GM10266 (cell line): ENCODE measurements around the gene CNPY1.

Experiments used
- DNase-seq: peaks from one replicate; pipeline ENCODE4 v3.0.0; 2012; ENCODE audit errors: extremely low spot score
- TF ChIP-seq, protein P1 (sequence below): IDR thresholded peaks from 2 replicates; pipeline ENCODE4 v1.5.1; 2012; ENCODE audit warnings: mild to moderate bottlenecking, low read depth; ENCODE audit not compliant: control insufficient read depth, insufficient read depth; ENCODE audit errors: missing control alignments

Gene CNPY1

DNA sequence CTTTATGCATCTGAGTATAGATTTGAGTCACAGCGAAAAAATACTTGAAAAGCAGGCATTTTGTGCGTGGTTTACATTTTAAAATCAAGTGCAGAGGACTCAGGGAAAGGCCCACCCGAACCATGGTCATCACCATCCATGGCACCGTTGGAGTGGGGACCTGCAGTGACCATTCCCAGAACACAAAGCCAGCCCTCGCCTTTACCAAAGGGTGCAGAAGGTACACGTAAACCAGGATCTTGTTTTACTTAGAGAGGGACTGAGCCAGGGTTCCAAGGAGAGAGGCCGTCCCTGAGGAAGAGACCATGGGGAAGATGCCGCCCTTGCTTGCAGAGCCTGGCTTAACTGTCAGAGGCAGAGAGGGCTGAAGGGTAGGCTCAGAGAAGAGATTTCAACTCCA is 12.0 kb upstream of the CNPY1 start:
- DNase-seq: no peak
- TF ChIP-seq, protein P1, sequence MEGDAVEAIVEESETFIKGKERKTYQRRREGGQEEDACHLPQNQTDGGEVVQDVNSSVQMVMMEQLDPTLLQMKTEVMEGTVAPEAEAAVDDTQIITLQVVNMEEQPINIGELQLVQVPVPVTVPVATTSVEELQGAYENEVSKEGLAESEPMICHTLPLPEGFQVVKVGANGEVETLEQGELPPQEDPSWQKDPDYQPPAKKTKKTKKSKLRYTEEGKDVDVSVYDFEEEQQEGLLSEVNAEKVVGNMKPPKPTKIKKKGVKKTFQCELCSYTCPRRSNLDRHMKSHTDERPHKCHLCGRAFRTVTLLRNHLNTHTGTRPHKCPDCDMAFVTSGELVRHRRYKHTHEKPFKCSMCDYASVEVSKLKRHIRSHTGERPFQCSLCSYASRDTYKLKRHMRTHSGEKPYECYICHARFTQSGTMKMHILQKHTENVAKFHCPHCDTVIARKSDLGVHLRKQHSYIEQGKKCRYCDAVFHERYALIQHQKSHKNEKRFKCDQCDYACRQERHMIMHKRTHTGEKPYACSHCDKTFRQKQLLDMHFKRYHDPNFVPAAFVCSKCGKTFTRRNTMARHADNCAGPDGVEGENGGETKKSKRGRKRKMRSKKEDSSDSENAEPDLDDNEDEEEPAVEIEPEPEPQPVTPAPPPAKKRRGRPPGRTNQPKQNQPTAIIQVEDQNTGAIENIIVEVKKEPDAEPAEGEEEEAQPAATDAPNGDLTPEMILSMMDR: no peak

DNA sequence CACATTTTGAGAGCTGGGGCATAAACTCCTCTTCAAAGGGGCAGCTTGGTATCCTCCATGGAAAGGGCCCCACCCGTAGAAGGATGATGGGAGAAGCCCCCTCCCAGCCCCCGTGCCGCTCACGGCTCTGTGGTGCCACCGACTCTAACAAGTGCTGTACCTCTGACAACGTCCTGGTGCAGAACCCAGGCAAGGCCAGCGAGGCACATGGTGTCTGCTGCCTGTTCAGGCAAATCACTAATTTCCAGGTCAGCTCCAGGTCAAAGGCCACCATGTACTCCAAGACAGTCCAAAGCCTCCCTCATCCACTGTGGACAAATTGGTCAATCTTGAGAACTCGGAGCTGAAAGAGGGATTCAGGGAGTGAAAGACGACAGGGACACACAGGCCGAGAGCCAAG is 11.4 kb upstream of the CNPY1 start:
- TF ChIP-seq, protein P1: no peak
- DNase-seq: no peak

DNA sequence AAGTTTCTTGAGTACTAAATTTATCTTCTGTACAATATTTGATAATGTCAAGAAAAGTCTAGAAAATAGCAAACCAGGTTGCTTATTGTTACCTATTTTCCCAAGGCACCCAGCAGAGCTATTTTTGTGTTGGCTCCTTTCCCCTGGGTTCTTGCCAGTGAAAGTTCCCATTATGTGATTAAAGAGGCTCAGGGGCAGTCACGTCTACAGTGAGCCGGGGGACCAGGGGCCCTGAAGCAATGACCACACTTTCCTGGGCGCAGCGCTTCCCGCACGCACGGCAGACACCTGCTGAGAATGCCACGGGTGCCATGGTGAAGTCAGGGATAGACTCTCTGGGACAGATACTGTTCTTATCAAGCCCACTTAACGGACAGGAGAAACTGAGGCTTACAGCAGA is 10.4 kb upstream of the CNPY1 start:
- no peak for DNase-seq
- TF ChIP-seq, protein P1: no peak

DNA sequence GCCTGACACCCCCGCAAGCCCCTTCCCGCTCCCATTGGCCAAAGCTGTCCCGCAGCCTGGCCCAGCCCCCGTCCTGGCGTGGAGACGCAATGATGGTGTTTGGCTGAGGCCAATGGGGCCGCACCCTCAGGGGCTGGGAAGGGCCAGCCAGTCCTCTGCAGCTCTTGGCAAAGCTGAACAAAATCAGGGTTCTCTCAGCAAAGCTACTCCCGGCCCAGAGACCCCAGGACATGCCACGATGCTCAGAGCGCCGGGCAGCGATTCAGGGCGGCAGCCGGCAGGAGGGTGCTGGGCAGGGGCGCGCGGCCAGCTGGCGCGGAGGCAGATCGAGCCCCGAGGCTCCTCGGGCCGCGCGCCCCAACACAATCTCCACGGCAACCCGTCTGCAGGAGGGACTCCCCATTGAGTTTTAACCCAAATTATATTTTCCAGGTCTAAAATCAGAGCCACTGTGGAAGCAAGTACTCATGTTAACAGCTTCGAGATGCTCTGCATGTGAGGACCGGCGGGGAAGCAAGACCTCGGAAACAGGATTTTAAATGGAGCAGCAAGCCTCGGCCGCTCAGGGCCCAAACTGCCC is 8.8 kb upstream of the CNPY1 start:
- TF ChIP-seq, protein P1: no peak
- no peak for DNase-seq

DNA sequence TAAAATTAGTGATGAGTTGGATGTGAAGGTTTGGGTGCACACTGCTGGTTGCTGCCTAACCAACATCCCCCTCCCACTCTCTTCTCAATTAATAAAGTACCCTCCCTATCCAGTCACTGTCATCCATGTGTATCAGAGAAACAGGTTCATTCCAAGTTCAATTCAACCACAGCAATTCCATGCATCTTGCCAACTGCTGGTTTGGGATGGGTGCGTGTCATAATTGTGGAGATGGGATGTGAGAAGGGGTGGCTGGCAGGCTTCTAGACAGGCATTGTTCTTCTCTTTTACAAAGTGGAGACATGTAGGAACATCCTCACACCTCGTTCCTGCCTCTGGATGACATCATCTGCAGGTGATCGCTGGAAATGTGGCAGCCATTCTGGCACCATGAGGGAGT is 7.5 kb upstream of the CNPY1 start:
- DNase-seq: no peak
- TF ChIP-seq, protein P1: no peak

DNA sequence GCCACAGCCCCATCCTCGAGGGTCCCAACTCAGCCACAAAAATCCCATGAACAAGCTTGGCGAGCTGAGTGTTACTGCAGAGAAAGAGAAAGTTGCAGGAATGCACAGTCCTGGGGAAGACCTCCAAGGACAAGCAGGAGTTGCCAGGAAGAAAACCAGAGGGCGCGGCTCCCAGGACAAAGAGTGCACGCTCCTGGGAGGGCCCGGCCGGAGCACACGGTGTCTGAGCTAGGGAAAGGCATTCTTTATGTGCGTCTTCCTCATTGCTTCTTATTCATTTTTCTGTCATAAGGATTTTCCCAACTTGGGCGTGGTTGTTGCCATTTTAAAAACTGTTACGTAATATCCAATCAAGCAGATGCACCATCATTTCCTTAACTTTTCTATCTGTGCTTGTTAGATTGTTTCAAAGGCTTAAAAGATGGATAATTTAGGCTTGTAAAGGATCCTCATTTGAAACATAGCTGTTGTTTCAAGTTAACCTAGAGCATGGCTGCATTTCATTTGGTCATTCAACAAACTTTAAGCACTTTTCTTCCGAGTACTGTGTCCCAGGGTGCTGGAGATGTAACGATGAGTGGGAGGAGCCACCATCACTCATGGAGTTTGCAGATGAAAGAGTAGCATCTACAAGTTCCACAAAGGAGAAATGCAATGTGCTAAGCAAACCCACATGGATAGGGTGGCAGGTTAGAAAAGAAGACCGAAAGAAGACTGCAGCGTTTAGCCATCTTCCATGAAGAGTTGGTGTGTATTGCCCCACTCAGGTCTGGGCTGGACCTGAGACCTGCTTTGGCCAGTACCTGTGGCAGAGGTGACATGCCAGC is 5.6 kb upstream of the CNPY1 start:
- TF ChIP-seq, protein P1: no peak
- no peak for DNase-seq

DNA sequence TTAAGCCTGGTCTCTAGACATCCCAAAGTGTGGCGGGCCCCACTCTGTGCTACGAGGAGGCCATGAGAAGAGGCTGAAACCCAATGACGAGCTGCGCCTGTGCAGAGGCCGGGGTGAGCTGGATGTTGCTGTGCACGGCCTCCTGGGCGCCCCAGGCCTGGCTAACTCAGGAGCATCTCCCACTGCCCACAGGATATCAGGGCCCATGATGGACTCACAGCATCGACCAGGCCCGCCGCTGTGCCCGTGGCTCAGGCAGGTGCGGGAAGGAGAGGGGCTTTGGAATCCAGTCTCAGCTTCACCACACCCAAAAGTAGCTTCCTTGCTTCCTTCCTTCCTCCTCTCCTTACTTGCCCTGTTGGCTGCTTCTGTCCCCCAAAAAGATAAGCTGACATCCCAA is 4.6 kb upstream of the CNPY1 start:
- TF ChIP-seq, protein P1: no peak
- DNase-seq: no peak
